Left lung (tissue), 10 donors: ENCODE results near the gene AZIN2. TPM values are rescaled to one million over a fixed set of nuclear protein-coding genes. Genes with fewer than 3 reads are reported as not detected.
A peak's percentile ranks its signal among the peaks of the same experiment; 100 is the strongest.

ENCODE experiments used
- ATAC-seq: fragments of 200-7000 bp; cut with Tn5 transposase; one replicate; pipeline ENCODE4 v1.9.1; 2020; ENCODE audit warnings: moderate library complexity
- DNase-seq, 4 donors: peaks; one replicate each; pipeline ENCODE4 v3.0.0-alpha.2; 2013 to 2020
- H3K27ac ChIP-seq, 2 donors: fragments of 200-600 bp; sonication (generic) in 1 of 2; one replicate each; pipeline versions ENCODE4 v1.5.0 to v1.8.0; 2020 to 2021
- H3K27me3 ChIP-seq, 2 donors: fragments of 200-600 bp; sonication (generic) in 1 of 2; one replicate each; pipeline versions ENCODE4 v1.5.0 to v1.8.0; 2020 to 2021
- H3K36me3 ChIP-seq, 2 donors: fragments of 200-600 bp; sonication (generic) in 1 of 2; one replicate each; pipeline versions ENCODE4 v1.5.0 to v1.8.0; 2020 to 2021
- H3K4me1 ChIP-seq, 2 donors: fragments of 200-600 bp; one replicate each; pipeline ENCODE4 v1.8.0; 2021
- H3K4me3 ChIP-seq, 2 donors: fragments of 200-600 bp; sonication (generic) in 1 of 2; one replicate each; pipeline versions ENCODE4 v1.5.0 to v1.8.0; 2020 to 2021; ENCODE audit warnings: mild to moderate bottlenecking in 1 of 2
- H3K9me3 ChIP-seq, 2 donors: fragments of 200-600 bp; sonication (generic) in 1 of 2; one replicate each; pipeline versions ENCODE4 v1.5.0 to v1.8.0; 2020 to 2021
- CTCF ChIP-seq, 2 donors: fragments of 200-600 bp; sonication (generic) in 1 of 2; IDR thresholded peaks; one replicate each; pipeline versions ENCODE4 v1.5.0 to v1.8.0; 2021; ENCODE audit warnings: antibody characterized with exemption in 2 of 2
- intact Hi-C, 2 donors: fragments of 100-400 bp; cut with DNase I; formaldehyde crosslinking; loops; one replicate each; pipeline versions ENCODE4 v1.11.2 to v1.14.2; 2022
- polyA plus RNA-seq, 6 donors: library from polyadenylated mRNA; unstranded; fragments of 120-200 nt; gene quantifications; one replicate each; pipeline ENCODE4 v1.2.1, GENCODE V29; 2013; ENCODE audit not compliant: insufficient read length in 6 of 6
- total RNA-seq, 2 donors: library from RNA; stranded (reverse); fragmentation: NEBNext Ultra II Directional; extraction: Animal tissue kit (Norgen Biotek cat#: 25700); gene quantifications; one replicate each; pipeline ENCODE4 v1.2.1, GENCODE V29; 2021
- donor health status: DM: no; HTN: yes; CAD: no.
- donor health status: DM: no; HTN: no; CAD: no.

AZIN2 gene
- total and polyA plus RNA-seq, 8 donors, result 2.3 to 13.1 (median 8.6) TPM

DNA sequence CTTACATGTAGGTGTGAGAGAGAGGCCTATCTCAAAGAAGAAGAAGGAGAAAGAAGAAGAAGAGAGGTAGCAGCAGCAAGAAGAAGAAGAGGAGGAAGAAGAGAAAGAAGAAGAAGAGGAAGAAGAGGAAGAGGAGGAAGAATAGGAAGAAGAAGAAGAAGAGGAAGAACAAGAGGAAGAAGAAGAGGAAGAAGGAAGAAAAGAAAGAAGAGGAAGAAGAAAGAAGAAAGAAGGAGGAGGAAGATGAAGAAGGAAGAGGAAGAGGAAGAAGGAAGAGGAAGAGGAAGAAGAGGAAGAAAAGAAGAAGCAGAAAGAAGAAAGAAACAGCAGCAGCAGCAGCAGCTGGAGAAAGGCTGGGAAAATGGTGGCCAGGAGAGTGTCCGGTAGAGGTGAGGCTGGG is 10.3 kb upstream of the AZIN2 start:
- H3K4me1 ChIP-seq, result no peaks in the 10 kb centered on the region
- H3K9me3 ChIP-seq, result peaks cover 0 to 11% of the 10 kb centered on the region in 2 donors
- DNase-seq, result no peak
- intact Hi-C loops, result no loop called here
- no peak for ATAC-seq
- H3K27me3 ChIP-seq, result no peaks in the 10 kb centered on the region
- no peak overlapping the region for H3K4me3 ChIP-seq
- no peaks in the 10 kb centered on the region for H3K36me3 ChIP-seq
- TF ChIP-seq CTCF (IDR thresholded peaks at IDR 0.05), result no peak
- H3K27ac ChIP-seq, result no peak overlapping the region

DNA sequence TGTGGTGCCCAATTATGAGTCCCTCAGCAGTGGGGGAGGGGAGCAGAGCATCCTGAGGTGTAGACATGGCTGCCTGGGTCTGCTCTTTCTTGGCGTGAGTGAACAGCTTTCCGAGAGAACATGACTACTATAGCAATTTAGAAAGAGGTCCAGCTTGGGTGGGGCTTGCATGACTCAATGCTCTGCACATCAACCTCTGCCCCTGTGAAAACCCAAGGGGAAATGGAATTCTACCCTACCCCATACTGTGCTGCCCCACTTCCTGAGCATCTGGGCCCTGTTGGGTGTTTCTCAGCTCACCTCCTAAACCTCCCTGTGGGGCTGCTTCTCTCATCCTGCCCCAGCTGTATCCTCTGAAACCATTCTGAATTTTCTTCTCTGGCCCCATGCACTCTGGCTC is 8.2 kb upstream of the AZIN2 start:
- Histone ChIP-seq H3K9me3 (no peaks in the 10 kb centered on the region), H3K4me3 (no peak overlapping the region), H3K36me3 (no peaks in the 10 kb centered on the region), H3K4me1 (no peaks in the 10 kb centered on the region), H3K27ac (no peak overlapping the region), H3K27me3 (no peaks in the 10 kb centered on the region)
- DNase-seq (no peak), ATAC-seq (no peak)
- no peak for TF ChIP-seq CTCF (IDR thresholded peaks at IDR 0.05)
- intact Hi-C loops, result no loop called here

- H3K9me3 ChIP-seq, result no peaks in the 10 kb centered on the region
- ATAC-seq, result no peak
Measured at GRCh38 chr1:33074193-33074945, 6.6 kb upstream of the AZIN2 start.

DNA sequence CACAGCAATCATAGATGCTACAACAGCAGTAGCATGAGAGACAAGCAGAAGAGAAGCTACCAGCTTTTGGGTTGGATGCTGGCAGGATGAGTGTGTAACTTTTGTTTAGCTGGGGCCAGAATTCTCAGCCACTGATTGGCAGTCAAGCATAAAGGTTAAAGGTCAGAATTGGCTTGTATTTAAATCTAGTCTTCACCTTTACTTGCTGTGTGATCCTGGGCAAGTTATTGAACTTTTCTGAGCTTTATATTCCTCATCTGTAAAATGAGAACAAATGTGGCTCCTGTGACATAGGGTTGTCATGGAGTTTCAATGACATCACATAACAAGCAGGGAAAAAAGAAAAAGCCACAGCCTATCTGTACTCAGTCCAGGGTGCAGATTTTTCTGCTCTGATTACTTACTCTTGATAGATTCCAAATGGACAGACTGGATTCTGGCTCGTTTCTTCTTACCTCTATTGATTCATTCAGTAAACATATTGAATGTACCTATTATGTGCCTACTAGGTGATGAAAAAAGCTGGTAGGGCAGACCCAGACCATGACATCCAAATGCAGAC is 2.8 kb upstream of the AZIN2 start:
- H3K4me3 ChIP-seq, result no peak overlapping the region
- intact Hi-C loops, result no loop called here
- no peaks in the 10 kb centered on the region for H3K36me3 ChIP-seq
- no peaks in the 10 kb centered on the region for H3K9me3 ChIP-seq
- TF ChIP-seq CTCF (IDR thresholded peaks at IDR 0.05), result no peak
- no peak overlapping the region for H3K27ac ChIP-seq
- DNase-seq, result no peak
- no peak for ATAC-seq
- H3K4me1 ChIP-seq, result peaks cover 0 to 17% of the 10 kb centered on the region in 2 donors
- H3K27me3 ChIP-seq, result peaks cover 0 to 26% of the 10 kb centered on the region in 2 donors

More at GRCh38 chr1:33074193-33074945, 6.6 kb upstream of the AZIN2 start:
- TF ChIP-seq CTCF (IDR thresholded peaks at IDR 0.05), result no peak
- no peak overlapping the region for H3K4me3 ChIP-seq
- intact Hi-C loops, result no loop called here
- DNase-seq, result no peak
- H3K4me1 ChIP-seq, result no peaks in the 10 kb centered on the region
- H3K27me3 ChIP-seq, result no peaks in the 10 kb centered on the region
- no peak overlapping the region for H3K27ac ChIP-seq
- H3K36me3 ChIP-seq, result no peaks in the 10 kb centered on the region

GRCh38 chr1:33080373-33080772 is 580 bp upstream of the AZIN2 start:
- intact Hi-C loops, result loop anchor here in 1 of 2 donors (10.0 kb wide), 2 partner anchors 146 to 206 kb away; partner anchors contain the start of gene FNDC5
- no peak for ATAC-seq

More at GRCh38 chr1:33080373-33080772, 580 bp upstream of the AZIN2 start:
- no peak overlapping the region for H3K27ac ChIP-seq
- no peaks in the 10 kb centered on the region for H3K36me3 ChIP-seq
- H3K9me3 ChIP-seq, result no peaks in the 10 kb centered on the region
- H3K27me3 ChIP-seq, result peaks cover 0 to 26% of the 10 kb centered on the region in 2 donors
- H3K4me1 ChIP-seq, result peaks cover 0 to 17% of the 10 kb centered on the region in 2 donors
- H3K4me3 ChIP-seq, result peak overlapping the region; percentile 50 to 53
- no peak for TF ChIP-seq CTCF (IDR thresholded peaks at IDR 0.05)
- no peak for DNase-seq
